GM19240 (cell line): Measurements from ENCODE around the gene NSMCE1.
"Not testable (repeated sequence)": the region's sequence is repeated elsewhere in the genome, so short reads cannot be mapped to it uniquely, and the experiment has no call there.

ENCODE experiments used
- DNase-seq: peaks from one replicate; pipeline ENCODE4 v3.0.0; 2011; ENCODE audit warnings: low spot score; ENCODE audit not compliant: insufficient read length

NSMCE1 gene

DNA sequence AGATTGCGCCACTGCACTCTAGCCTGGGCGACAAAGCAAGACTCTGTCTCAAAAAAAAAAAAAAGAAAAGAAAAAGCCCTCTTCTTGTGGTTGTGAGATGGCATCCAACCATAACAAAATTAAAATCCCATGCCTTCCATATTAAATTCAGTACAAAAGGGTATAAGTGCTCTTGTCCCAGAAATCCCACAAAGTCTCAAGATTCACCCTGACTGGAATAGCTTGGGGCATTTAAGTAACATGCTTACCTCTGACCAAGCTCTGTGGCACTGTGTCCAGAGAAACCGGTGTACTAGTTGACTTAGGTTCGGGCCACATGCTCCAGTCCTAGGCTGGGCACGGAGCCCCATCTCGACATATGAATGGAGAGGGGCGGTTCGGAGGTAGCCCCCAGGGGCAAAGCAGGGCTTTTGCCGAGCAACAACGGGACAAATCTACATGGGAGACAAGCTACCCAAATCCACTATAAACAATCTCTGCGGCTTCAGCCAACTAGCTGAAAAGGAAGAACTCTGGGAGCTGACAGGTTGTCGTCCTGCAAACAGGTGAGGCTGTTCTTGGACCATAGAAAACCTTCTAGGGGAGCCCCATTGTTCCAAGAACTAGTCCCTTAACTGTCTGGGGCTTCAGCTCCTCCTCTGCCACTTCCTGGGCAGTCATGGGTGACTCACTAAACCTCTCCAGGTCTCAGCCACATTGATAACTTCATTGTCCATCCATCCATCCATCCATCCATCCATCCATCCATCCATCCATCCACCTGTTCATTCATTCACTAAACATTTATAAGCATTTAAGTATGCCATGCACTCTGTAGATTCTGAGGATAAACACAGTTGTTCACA, 34.9 kb upstream of the NSMCE1 start:
- DNase-seq, result no peak

DNA sequence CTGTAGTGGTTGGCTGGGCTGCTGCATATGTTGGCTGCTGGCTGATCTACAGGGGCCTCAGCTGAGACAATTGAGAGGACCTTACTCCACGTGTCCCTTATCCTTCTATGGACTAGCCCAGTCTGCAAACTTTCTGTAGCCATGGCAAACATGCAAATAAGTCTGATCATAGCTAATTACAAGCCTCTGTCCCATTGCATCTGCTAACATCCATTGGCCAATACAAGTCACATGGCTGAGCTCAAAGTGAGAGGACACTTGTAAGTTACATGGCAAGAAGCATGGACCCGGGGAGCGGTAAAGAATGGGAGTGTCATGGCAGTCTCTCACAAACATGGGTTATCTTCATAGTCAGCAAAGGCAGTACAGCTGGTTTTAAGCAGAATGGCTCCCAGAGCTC, 33.6 kb upstream of the NSMCE1 start:
- DNase-seq, result no peak

DNA sequence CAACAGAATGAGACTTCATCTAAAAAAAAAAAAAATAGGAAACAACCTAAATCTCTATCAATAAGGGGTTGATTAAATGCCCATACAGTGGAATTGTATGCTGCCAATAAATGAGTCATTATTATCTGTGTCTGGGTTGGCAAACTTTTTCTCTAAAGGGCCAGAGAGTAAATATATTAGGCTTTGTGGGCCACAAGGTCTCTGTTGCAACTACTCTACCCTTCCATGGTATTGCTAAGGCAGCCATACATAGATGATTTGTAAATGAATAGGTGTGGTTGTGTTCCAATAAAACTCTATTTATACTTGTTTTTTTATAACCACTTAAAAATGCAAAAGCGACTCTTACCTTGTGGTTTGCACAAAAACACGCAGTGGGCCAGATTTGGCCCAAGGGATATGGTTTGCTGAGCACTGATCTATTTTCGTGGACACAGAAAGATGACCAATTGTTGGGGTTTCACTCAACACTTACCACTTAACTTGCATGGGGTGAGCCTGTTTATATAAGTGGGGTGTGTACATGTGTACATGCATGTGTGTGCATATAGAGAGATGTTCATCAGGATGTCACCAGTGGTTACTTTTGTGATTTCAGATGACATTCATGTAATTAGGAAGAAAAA, 32.8 kb upstream of the NSMCE1 start:
- no peak for DNase-seq

DNA sequence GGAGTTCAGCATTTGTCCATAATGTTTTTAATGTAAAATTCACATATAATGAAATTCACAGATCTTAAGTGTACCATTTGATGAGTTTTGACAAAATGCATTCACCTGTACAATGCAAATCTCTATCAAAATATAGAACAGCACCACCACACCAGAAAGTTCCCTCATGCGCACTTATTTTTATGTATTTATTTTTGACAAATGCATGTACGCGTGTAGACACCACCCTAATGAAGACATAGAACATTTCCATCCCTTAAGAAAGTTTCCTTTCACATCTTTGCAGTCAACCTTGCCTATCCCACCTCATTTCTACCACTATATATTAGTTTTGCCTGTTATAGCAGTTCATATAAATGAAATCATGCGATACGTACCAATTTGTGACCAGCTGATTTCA, 29.6 kb upstream of the NSMCE1 start:
- DNase-seq, result no peak

DNA sequence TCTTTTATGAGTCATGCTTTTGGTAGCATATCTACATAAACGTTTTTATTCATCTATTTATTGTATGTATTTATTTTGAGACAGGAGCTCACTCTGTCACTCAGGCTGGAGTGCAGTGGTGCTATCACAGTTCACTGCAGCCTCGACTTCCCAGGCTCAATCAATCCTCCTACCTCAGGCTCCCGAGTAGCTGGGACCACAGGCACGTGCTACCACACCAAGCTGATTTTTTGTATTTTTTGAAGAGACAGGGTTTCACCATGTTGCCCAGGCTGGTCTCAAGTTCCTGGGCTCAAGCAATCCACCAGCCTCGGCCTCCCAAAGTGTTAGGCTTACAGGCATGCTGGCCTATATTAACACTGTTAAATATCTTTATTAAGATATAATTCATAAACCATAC, 24.8 kb upstream of the NSMCE1 start:
- no peak for DNase-seq

DNA sequence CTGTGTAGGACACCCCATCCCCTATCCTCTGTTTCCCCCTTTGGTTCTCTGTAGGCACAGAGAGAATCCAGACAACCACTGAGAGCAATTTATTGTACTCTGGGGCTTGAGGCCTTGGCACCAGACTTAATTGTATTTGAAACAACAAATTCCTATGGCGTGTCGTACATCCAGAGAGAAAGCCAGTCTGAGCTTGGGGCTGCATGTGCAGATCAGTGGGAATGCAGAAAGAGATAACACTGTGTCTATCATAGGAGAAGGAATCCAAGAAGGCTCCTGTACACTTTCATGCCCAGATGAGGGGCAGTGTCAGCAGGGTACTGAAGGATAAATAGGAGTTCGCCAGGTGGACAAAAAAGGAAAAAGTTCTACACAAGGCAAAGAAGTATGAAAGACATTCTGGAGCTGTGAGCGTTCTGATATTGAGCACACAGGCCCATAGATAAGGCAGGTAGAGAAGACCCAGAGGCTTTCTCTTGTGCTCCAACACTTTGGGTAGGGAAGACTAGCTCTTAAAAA, 23.2 kb upstream of the NSMCE1 start:
- DNase-seq, result no peak

DNA sequence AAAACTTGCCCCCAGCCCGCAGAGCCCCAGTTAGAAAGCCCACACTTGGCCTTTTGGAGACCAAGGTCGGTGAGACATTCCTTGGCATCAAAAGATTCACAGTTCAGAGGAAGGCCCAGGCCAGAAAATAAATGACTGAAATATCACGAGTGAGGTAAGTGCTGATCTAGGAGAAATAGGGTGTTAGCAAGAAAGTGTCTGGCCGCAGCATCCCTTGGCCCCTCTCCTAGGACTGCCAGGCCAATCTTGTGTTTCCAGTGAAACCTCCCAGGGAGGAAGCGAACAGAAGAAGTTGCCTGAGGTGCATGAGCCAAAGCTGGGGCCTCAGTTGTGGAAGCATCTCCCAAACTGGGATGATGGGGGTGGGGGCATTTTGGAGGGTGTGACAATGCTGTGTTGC, 22.5 kb upstream of the NSMCE1 start:
- DNase-seq, result no peak

DNA sequence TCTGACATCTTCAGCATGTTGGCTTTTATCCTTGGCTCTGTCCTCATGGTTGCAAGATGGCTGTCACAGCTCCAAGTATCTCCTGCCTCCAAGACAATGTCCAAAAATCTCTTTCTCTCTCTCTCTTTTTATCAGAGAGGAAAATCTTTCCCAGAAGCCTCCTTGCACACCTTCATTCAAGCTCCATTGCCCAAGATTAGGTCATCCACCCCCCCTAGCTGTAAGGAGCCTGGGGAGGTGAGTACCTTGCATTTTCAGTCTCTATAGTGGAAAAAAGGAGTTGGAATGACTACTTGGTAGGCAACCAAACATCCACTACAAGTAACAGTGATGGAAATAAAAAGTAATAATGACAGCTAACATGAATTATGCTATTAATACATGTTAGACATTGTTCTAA, 22.0 kb upstream of the NSMCE1 start:
- no peak for DNase-seq

DNA sequence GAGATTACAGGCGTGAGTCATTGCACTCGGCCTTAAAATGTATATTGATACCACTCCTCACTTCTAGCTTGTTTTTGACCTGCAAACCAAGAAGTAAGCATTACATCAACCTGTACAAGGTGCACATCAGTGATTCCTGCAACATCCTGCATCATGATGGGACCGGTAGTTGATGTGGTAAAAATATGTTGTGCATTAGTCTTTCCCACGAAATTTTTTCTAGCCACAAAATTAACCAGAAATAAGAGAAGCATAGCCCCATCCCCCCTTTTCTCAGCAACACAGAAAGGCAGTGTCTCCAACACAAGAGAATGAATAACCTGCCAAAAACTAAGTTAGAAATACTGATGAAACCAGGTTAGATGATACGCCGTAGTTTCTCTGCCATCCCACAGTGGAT, 21.1 kb upstream of the NSMCE1 start:
- DNase-seq, result no peak

DNA sequence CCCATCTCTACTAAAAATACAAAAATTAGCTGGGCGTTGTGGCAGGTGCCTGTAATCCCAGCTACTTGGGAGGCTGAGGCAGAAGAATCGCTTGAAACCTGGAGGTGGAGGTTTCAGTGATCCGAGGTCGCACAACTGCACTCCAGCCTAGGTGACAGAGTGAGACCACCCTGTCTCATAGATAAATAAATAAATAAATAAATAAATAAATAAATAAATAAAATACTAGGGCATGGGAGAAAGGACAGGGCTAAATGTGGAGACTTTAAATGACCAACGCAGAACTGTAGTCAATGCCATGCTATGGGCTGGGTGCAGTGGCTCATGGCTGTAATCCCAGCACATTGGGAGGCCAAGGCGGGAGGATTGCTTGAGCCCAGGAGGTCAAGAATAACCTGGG, 19.7 kb upstream of the NSMCE1 start:
- DNase-seq, result not testable (repeated sequence)

DNA sequence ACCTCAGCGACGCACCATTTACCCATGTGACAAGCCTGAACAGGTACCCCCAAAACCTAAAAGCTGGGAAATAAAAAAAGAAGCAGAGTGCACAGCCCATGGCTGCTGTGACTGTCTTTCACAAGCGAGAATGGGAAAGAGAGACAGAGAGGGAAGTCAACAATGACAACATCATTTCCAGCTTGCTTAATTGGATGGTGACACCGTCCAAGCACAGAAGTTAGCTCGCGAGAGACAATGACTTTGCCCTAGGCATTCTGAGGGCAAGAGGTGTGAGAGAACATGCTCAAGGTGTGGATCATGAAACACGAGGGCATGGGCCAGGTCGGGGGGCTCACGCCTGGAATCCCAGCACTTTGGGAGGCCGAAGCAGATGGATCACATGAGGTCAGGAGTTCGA, 19.3 kb upstream of the NSMCE1 start:
- DNase-seq, result no peak

DNA sequence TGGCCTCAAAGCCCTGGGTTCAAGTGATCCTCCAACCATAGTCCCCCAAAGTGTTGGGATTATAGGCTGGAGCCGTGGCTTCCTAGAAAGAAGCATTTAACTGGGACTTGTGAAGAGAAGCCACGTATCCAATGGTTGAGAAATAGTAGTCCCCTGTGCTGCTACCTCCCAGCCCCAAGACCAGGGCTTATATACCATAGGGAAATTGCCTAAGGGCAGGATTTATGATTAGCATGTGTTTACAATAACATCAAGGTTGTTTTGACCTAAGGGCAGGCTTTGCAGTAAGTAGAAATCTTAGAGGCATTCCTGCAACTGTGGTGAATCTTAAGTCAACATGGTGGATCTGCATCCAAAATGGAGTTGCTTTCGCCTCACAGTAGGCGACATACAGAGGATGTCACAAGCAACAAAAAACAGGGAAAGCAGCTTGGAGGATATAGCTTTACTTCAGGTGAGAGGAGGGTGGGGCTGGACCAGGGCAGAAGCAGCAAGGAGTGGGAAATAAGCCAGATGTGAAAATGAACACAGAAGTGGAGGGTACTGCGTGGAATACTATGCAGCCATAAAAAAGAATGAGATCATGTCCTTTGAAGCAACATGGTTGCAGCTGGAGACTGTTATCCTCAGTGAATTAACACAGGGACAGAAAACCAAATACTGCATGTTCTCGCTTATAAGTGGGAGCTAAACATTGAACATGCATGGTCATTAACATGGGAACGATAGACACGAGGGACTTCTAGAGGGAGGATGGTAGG, 18.7 kb upstream of the NSMCE1 start:
- DNase-seq, result no peak

DNA sequence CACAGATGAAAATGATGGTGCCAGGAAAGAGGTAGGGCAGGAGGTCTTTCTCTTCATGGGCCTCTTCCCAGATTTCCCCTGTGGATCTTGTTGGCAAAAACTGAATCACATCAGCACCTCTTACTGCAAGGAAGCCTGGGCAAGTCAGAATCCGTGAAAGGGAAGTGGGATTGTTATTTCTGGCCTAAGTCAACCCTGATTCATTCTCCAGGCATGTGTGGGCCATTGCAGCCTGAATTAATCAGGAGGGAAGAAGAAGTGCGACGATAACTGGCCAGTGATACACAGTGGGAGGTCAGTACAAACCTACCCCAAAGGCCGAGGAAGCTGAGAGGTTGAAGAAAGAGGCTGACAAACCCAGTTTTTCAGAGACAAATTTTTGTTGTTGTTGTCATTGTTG, 17.9 kb upstream of the NSMCE1 start:
- DNase-seq, result no peak

DNA sequence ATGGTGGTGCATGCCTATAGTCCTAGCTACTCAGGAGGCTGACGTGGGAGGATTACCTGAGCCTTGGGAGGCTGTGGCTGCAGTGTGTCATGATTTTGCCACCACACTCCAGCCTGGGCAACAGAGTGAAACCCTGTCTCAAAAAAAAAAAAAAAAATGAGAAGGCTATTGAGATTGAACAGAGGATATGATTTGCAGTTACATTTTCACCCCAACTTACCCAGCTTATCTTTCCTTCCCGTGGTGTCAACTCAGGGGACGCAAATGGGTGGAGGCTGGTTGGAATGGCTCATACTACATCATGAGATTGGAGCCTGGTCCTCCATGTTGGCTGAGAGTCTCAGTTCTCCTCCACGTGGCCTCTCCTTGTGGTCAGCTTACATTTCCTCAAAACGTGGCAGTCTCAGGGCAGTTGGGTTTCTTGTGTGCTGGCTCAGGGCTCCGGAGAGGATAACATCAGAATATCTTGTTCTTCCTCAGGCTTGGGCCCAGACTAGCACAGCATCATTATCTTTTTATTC, 17.2 kb upstream of the NSMCE1 start:
- no peak for DNase-seq

DNA sequence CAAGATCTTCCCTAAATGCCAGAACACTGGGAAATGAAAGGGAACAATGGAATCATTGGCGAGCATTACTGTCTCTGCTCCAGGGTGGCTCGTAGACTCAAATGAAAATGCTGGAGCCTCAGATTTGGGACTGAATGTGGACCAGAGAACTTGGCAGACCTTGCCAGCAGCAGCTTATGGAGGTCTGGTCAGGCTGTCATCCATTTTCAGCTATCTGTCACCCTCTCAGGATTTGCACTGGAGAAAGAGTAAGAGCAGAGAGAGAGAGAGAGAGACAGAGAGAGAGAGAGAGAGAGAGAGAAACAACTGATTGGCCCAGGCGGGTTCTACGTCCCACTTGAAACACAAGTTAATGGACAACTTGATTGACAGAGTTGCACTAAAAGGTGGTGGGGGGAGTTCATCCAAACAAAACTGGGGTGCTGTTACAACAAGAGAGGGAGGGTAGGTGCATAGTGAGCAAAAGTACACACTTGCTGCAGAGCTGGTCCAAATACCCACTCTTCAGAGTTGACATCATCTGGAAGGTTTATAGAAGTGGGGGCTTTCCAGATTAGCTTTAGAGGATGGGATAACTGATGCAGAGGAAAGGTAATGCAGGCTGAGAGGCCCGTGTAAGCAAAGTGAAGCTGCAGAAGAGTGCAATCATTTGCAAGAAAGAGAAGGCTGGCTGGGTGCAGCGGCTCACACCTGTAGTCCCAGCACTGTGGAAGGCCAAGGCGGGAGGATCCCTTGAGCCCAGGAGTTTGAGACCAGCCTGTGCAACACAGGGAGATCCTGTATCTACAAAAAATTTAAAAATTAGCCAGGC, 16.5 kb upstream of the NSMCE1 start:
- no peak for DNase-seq

DNA sequence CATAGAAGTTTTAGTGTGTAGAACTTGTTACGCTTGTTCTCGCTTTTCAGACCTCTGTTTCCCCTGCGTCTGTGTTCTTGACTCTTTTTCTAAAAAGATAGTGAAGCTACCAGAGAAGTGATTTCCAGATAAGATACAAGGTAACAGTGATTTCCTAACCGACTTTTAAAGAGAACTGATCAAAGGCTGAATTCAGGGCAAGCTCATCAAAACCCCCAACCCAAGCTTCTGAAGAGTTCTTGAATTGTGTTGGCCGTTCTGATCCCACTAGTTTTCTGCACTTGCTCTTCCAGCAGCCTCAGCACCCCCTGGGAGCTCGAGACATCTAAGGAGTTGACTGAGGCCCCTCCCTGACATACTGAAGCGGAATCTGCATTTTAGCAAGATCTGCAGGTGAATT, 12.7 kb upstream of the NSMCE1 start:
- DNase-seq, result no peak

DNA sequence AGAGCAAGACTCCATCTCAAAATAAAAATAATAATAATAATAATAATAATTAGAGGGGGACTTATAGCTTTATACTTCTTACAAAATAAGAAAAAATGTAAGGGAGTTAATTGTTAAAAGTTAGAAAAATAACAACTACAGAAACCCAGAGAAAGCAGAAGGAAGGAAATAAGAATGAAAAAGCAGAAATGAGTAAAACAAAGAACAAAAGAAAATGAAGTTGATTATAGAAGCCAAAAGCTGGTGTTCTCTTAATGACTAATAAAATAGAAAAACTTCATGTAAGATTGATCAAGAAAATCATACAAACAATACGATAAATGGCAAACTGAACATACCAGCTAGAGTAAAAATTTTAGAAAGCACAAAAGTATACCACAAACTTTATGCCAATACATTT, 6.8 kb upstream of the NSMCE1 start:
- DNase-seq, result no peak

DNA sequence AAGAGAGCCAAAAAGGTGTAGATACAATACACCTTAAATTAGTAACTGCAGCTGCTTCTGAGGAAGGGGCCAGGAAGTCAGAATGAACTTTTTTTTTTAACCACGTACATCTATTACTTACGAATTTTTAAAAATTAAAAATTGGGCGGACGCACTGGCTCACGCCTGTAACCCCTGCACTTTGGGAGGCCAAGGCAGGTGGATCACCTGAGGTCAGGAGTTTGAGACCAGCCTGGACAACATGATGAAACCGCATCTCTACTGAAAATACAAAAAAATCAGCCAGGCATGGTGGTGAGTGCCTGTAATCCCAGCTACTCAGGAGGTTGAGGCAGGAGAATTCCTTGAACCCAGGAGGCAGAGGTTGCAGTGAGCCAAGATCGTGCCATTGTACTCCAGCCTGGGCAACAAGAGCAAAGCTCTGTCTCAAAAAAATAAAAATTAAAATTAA, 5.9 kb upstream of the NSMCE1 start:
- not testable (repeated sequence) for DNase-seq

DNA sequence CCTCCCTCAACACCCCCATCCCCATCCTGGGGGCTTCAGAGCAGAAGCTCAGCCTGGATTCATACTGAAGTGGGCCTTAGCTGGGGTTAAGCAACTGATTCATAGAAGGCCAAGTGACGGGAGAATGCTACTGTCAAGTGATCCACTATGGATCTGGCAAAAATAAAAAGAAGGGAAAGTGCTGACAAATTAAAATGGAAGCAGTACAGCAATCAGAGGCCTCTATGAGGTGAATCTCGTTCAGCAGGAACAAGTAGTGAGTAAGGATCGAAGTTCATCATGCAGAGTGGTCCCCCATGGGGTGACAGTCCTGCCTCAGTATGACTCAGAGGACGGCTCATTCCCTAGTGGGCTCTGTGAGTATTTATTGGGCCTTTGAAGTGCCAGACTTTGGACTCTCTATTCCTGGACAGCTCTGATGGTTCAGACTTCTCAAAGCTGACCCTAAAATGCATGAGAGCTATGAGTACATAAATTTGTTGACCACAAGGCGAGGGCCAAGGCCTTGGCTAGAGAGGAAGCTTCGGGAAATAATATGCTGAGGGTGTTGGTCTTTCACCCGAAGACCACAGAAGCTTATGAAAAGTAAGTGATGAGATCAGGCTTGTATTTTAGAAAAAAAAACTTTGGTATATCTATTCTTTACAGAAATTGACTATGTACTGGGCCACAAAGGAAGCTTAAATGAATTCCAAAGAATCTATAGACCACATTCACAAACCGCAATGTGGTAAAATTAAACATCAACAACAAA, 5.3 kb upstream of the NSMCE1 start:
- DNase-seq, result no peak

DNA sequence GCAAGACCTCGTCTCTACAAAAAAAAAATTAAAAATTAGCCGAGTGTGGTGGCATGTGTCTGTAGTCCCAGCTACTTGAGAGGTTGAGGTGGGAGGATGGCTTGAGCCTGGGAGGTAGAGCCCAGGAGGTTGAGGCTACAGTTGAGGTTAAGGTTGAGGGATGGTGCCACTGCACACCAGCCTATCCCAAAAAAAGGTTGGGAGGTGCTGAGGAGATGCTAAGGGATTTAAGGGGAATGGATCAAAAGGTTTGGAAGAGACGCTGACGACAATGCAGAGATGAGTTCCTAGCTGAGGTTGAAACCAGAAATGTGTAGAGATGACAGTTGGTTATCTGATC, 4.7 kb upstream of the NSMCE1 start:
- DNase-seq, result no peak
